Neural progenitor cell (in vitro differentiated cells): ENCODE data around the gene NXPH3. TPM values are rescaled to one million over a fixed set of nuclear protein-coding genes. Genes with fewer than 3 reads are reported as not detected.

Experiments used
- DNase-seq: peaks from one replicate; pipeline ENCODE4 v3.0.0-alpha.2; 2016; ENCODE audit warnings: low spot score
- H2AFZ ChIP-seq: fragments of 200-600 bp; sonication (generic); replicated peaks from 2 replicates; pipeline ENCODE4 v1.6.1; 2016; ENCODE audit warnings: antibody characterized with exemption
- H3F3A ChIP-seq: fragments of 200-600 bp; sonication (generic); 2 replicates; pipeline ENCODE4 v1.6.1; 2016; ENCODE audit warnings: antibody characterized with exemption, low read depth
- H3K27ac ChIP-seq: fragments of 200-600 bp; sonication (generic); 2 replicates; pipeline ENCODE4 v1.5.1; 2016; ENCODE audit warnings: mild to moderate bottlenecking
- H3K27me3 ChIP-seq: fragments of 200-600 bp; sonication (generic); 2 replicates; pipeline ENCODE4 v1.6.1; 2016; ENCODE audit warnings: mild to moderate bottlenecking, moderate library complexity
- H3K36me3 ChIP-seq: fragments of 200-600 bp; sonication (generic); 2 replicates; pipeline ENCODE4 v1.5.1; 2016
- H3K4me1 ChIP-seq: fragments of 200-600 bp; sonication (generic); 2 replicates; pipeline ENCODE4 v1.6.1; 2016; ENCODE audit warnings: mixed run types
- H3K4me2 ChIP-seq: fragments of 200-600 bp; sonication (generic); 2 replicates; pipeline ENCODE4 v1.6.1; 2016
- H3K4me3 ChIP-seq: fragments of 200-600 bp; sonication (generic); 2 replicates; pipeline ENCODE4 v1.5.1; 2016
- H3K79me2 ChIP-seq: fragments of 200-600 bp; sonication (generic); 2 replicates; pipeline ENCODE4 v1.6.1; 2016; ENCODE audit warnings: low read depth
- H3K9ac ChIP-seq: fragments of 200-600 bp; sonication (generic); 2 replicates; pipeline ENCODE4 v1.6.1; 2016
- H3K9me3 ChIP-seq: fragments of 200-600 bp; sonication (generic); 2 replicates; pipeline ENCODE4 v1.5.1; 2016; ENCODE audit warnings: low read depth
- H4K20me1 ChIP-seq: fragments of 200-600 bp; sonication (generic); 2 replicates; pipeline ENCODE4 v1.6.1; 2016; ENCODE audit warnings: low read depth
- H3K27ac Mint-ChIP-seq: 3 replicates; pipeline ENCODE4 v1.8.0; 2021; ENCODE audit warnings: mixed read lengths
- H3K27me3 Mint-ChIP-seq: 2 replicates; pipeline ENCODE4 v1.8.0; 2022; ENCODE audit warnings: low read depth, mild to moderate bottlenecking, inconsistent platforms, moderate library complexity, mixed read lengths; ENCODE audit not compliant: insufficient read depth
- H3K36me3 Mint-ChIP-seq: 3 replicates; pipeline ENCODE4 v1.8.0; 2021; ENCODE audit warnings: mixed read lengths
- H3K4me1 Mint-ChIP-seq: 3 replicates; pipeline ENCODE4 v1.8.0; 2021; ENCODE audit warnings: mixed read lengths
- H3K4me3 Mint-ChIP-seq: 3 replicates; pipeline ENCODE4 v1.8.0; 2021; ENCODE audit warnings: mild to moderate bottlenecking, moderate library complexity, mixed read lengths
- H3K9me3 Mint-ChIP-seq: 3 replicates; pipeline ENCODE4 v1.8.0; 2020; ENCODE audit warnings: mixed read lengths
- CTCF ChIP-seq: fragments of 200-600 bp; sonication (generic); IDR thresholded peaks from 2 replicates; pipeline ENCODE4 v1.5.1; 2017; ENCODE audit warnings: antibody characterized with exemption, mild to moderate bottlenecking
- EZH2 ChIP-seq: fragments of 200-600 bp; sonication (generic); IDR thresholded peaks from 2 replicates; pipeline ENCODE4 v1.6.1; 2017; ENCODE audit warnings: antibody characterized with exemption, mild to moderate bottlenecking, moderate library complexity
- EZH2phosphoT487 ChIP-seq: fragments of 200-600 bp; sonication (generic); IDR thresholded peaks from 2 replicates; pipeline ENCODE4 v1.6.1; 2017; ENCODE audit warnings: antibody characterized with exemption
- total RNA-seq: library from RNA; depleted of rRNA; stranded (reverse); fragments of >200 nt; gene quantifications from 2 replicates; pipeline ENCODE4 v1.2.3, GENCODE V29; 2015; ENCODE audit warnings: low replicate concordance

The NXPH3 gene
- total RNA-seq, 1 donor from 2014 or later = 3.6 TPM

GRCh38 chr17:49629447-49629846, 53.8 kb downstream of the NXPH3 start:
- no peak overlapping the region for H3K27ac Mint-ChIP-seq
- Histone ChIP-seq H3K4me1 (peaks cover 37% of the 10 kb centered on the region), H4K20me1 (peaks cover 63% of the 10 kb centered on the region), H3K27me3 (no peaks in the 10 kb centered on the region), H3K9me3 (no peaks in the 10 kb centered on the region), H3F3A (peaks cover 13% of the 10 kb centered on the region), H3K36me3 (no peaks in the 10 kb centered on the region), H2AFZ (no peak overlapping the region), H3K9ac (no peak overlapping the region), H3K79me2 (peaks cover 93% of the 10 kb centered on the region), H3K4me3 (no peak overlapping the region), H3K27ac (no peak overlapping the region), H3K4me2 (no peak overlapping the region)
- no peaks in the 10 kb centered on the region for H3K36me3 Mint-ChIP-seq
- no peak overlapping the region for H3K4me3 Mint-ChIP-seq
- H3K4me1 Mint-ChIP-seq = peaks cover 18% of the 10 kb centered on the region
- H3K27me3 Mint-ChIP-seq = no peaks in the 10 kb centered on the region
- H3K9me3 Mint-ChIP-seq = no peaks in the 10 kb centered on the region
- no peak for TF ChIP-seq EZH2phosphoT487
- no peak for TF ChIP-seq EZH2
- no peak for TF ChIP-seq CTCF
- DNase-seq = no peak

- H3K27ac Mint-ChIP-seq = no peak overlapping the region
- H3K36me3 ChIP-seq = no peaks in the 10 kb centered on the region
- H3F3A ChIP-seq = peaks cover 21% of the 10 kb centered on the region
- H3K27me3 Mint-ChIP-seq = no peaks in the 10 kb centered on the region
- H3K4me2 ChIP-seq = no peak overlapping the region
- no peaks in the 10 kb centered on the region for H3K27me3 ChIP-seq
- H4K20me1 ChIP-seq = peaks cover 63% of the 10 kb centered on the region
- H3K36me3 Mint-ChIP-seq = no peaks in the 10 kb centered on the region
- peaks cover 45% of the 10 kb centered on the region for H3K4me1 ChIP-seq
- H3K27ac ChIP-seq = peak overlapping the region; percentile 46
- H3K79me2 ChIP-seq = peaks cover 94% of the 10 kb centered on the region
- no peak for TF ChIP-seq EZH2
- no peak for DNase-seq
- no peaks in the 10 kb centered on the region for H3K9me3 Mint-ChIP-seq
- no peak overlapping the region for H3K4me3 ChIP-seq
- H3K9ac ChIP-seq = no peak overlapping the region
- H3K9me3 ChIP-seq = no peaks in the 10 kb centered on the region
- no peak overlapping the region for H3K4me3 Mint-ChIP-seq
- H2AFZ ChIP-seq = no peak overlapping the region
- H3K4me1 Mint-ChIP-seq = peaks cover 26% of the 10 kb centered on the region
Measured at GRCh38 chr17:49630113-49630900, 54.6 kb downstream of the NXPH3 start.

- no peak overlapping the region for H2AFZ ChIP-seq
- no peak overlapping the region for H3K9ac ChIP-seq
- H3K4me3 Mint-ChIP-seq = no peak overlapping the region
- no peak for DNase-seq
- no peak overlapping the region for H3K27ac Mint-ChIP-seq
- no peak overlapping the region for H3K27ac ChIP-seq
- H3K9me3 ChIP-seq = no peaks in the 10 kb centered on the region
- no peak overlapping the region for H3K4me3 ChIP-seq
- TF ChIP-seq EZH2 (no peak), CTCF (no peak), EZH2phosphoT487 (no peak)
- H3F3A ChIP-seq = peaks cover 22% of the 10 kb centered on the region
- no peaks in the 10 kb centered on the region for H3K27me3 ChIP-seq
- peak overlapping the region; percentile 32 for H3K4me2 ChIP-seq
- H3K36me3 Mint-ChIP-seq = no peaks in the 10 kb centered on the region
- no peaks in the 10 kb centered on the region for H3K36me3 ChIP-seq
- H3K4me1 ChIP-seq = peaks cover 45% of the 10 kb centered on the region
- H3K27me3 Mint-ChIP-seq = no peaks in the 10 kb centered on the region
- peaks cover 26% of the 10 kb centered on the region for H3K4me1 Mint-ChIP-seq
- H3K9me3 Mint-ChIP-seq = no peaks in the 10 kb centered on the region
- peaks cover 91% of the 10 kb centered on the region for H3K79me2 ChIP-seq
- H4K20me1 ChIP-seq = peaks cover 63% of the 10 kb centered on the region
Measured at GRCh38 chr17:49631496-49631895, 55.8 kb downstream of the NXPH3 start.

Other genes starting within 250 kb of the NXPH3 start
- 45.6 and 55.7 TPM in 2 replicates for gene ZNF652, start 213.6 kb upstream of the NXPH3 start, total RNA-seq
- gene PHB1, start 161.0 kb upstream of the NXPH3 start, total RNA-seq = 126 and 168 TPM in 2 replicates
- 6.6 and 18.4 TPM in 2 replicates for gene NGFR, start 80.6 kb upstream of the NXPH3 start, total RNA-seq
- 29.5 and 40.3 TPM in 2 replicates for gene SPOP, start 102.2 kb downstream of the NXPH3 start, total RNA-seq
- gene SLC35B1, start 132.1 kb downstream of the NXPH3 start, total RNA-seq = 52.7 and 62.1 TPM in 2 replicates
- 14.6 and 29.5 TPM in 2 replicates for gene FAM117A, start 188.3 kb downstream of the NXPH3 start, total RNA-seq
- gene KAT7, start 212.8 kb downstream of the NXPH3 start, total RNA-seq = 125 and 139 TPM in 2 replicates